ENCODE results near the gene GLIS1.

The GLIS1 gene

DNA sequence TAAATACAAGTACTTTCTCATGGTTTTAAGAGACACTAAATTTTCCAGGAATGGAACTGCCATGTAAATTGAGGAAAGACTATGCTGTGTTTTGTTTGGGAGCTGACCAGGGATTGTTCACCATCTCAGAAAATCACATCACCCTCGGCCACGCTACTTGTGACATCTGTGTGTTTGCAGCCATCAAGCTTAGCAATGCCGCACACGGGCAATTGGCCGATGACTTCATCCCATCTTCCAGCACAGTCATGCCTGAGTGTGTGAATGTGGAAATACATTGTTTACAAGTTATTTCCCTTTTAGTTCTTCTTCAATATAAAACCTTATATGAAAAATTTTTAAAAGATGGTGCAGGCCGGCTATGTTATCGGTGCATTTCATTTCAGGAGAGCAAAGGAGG, 121.6 kb downstream of the GLIS1 start:
- TF ChIP-seq, protein P1, sequence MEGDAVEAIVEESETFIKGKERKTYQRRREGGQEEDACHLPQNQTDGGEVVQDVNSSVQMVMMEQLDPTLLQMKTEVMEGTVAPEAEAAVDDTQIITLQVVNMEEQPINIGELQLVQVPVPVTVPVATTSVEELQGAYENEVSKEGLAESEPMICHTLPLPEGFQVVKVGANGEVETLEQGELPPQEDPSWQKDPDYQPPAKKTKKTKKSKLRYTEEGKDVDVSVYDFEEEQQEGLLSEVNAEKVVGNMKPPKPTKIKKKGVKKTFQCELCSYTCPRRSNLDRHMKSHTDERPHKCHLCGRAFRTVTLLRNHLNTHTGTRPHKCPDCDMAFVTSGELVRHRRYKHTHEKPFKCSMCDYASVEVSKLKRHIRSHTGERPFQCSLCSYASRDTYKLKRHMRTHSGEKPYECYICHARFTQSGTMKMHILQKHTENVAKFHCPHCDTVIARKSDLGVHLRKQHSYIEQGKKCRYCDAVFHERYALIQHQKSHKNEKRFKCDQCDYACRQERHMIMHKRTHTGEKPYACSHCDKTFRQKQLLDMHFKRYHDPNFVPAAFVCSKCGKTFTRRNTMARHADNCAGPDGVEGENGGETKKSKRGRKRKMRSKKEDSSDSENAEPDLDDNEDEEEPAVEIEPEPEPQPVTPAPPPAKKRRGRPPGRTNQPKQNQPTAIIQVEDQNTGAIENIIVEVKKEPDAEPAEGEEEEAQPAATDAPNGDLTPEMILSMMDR (IDR thresholded peaks at IDR 0.05; ENCODE audit: poor library complexity, severe bottlenecking): no peak
- no peak overlapping the region for H3K27ac ChIP-seq (ENCODE audit: poor library complexity, severe bottlenecking)
- DNase-seq (ENCODE audit: low spot score) (peak; percentile 11), ATAC-seq (ENCODE audit: low read depth) (no peak)
- no peaks in the 10 kb centered on the region for H3K4me1 ChIP-seq (ENCODE audit: insufficient read depth, poor library complexity, severe bottlenecking)
- H3K27me3 ChIP-seq (ENCODE audit: insufficient read depth, poor library complexity, severe bottlenecking): no peaks in the 10 kb centered on the region
- H3K4me3 ChIP-seq (ENCODE audit: severe bottlenecking): no peak overlapping the region
- H3K9me3 ChIP-seq (ENCODE audit: severe bottlenecking): no peaks in the 10 kb centered on the region
- no peaks in the 10 kb centered on the region for H3K36me3 ChIP-seq (ENCODE audit: low read depth)

DNA sequence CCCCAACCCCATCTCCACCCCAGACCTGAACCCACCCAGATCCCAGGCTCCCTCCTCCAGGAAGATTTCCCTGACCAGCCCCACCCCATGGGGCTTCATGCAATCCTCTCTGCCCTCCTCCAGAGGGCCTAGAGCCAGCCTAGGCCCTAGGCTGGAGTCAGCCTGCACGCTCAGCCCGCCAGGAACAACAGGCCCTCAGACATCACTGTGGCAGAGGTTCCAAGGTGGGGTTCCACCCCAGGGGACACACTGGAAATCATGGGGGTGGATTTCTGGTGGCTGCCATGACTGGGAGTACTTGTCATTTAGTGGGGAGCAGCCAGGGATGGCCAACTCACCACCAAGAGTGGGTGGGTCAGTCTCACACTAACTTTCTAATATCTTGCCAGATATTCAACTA, 122.0 kb downstream of the GLIS1 start:
- H3K27me3 ChIP-seq (ENCODE audit: insufficient read depth, poor library complexity, severe bottlenecking): no peaks in the 10 kb centered on the region
- no peaks in the 10 kb centered on the region for H3K9me3 ChIP-seq (ENCODE audit: severe bottlenecking)
- H3K27ac ChIP-seq (ENCODE audit: poor library complexity, severe bottlenecking): no peak overlapping the region
- DNase-seq (ENCODE audit: low spot score) (no peak), ATAC-seq (ENCODE audit: low read depth) (no peak)
- TF ChIP-seq, protein P1 (IDR thresholded peaks at IDR 0.05; ENCODE audit: poor library complexity, severe bottlenecking): no peak
- no peaks in the 10 kb centered on the region for H3K36me3 ChIP-seq (ENCODE audit: low read depth)
- H3K4me1 ChIP-seq (ENCODE audit: insufficient read depth, poor library complexity, severe bottlenecking): no peaks in the 10 kb centered on the region
- no peak overlapping the region for H3K4me3 ChIP-seq (ENCODE audit: severe bottlenecking)

DNA sequence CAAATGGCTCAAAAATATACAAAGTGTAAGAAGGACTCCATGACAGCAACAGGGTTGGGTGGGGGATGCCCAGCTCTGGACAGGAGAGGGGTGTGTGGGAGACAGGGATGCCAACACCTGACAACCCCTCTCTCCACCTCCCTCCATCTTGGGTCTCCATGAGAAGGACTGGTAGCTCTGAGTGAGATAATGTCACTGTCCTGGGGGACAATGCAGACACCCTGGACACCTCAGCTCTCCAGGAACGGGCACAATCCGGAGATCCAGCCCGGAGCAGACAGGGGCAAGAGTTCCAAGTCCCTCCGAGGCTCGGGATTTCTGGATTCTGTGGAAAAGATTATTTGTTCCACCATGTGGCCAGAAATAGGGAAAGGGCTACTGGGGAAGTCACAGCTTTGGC, 122.5 kb downstream of the GLIS1 start:
- TF ChIP-seq, protein P1 (IDR thresholded peaks at IDR 0.05; ENCODE audit: poor library complexity, severe bottlenecking): no peak
- no peak overlapping the region for H3K27ac ChIP-seq (ENCODE audit: poor library complexity, severe bottlenecking)
- H3K4me3 ChIP-seq (ENCODE audit: severe bottlenecking): no peak overlapping the region
- DNase-seq (ENCODE audit: low spot score) (peak; percentile 13), ATAC-seq (ENCODE audit: low read depth) (no peak)
- no peaks in the 10 kb centered on the region for H3K36me3 ChIP-seq (ENCODE audit: low read depth)
- H3K4me1 ChIP-seq (ENCODE audit: insufficient read depth, poor library complexity, severe bottlenecking): no peaks in the 10 kb centered on the region
- H3K9me3 ChIP-seq (ENCODE audit: severe bottlenecking): no peaks in the 10 kb centered on the region
- H3K27me3 ChIP-seq (ENCODE audit: insufficient read depth, poor library complexity, severe bottlenecking): no peaks in the 10 kb centered on the region

DNA sequence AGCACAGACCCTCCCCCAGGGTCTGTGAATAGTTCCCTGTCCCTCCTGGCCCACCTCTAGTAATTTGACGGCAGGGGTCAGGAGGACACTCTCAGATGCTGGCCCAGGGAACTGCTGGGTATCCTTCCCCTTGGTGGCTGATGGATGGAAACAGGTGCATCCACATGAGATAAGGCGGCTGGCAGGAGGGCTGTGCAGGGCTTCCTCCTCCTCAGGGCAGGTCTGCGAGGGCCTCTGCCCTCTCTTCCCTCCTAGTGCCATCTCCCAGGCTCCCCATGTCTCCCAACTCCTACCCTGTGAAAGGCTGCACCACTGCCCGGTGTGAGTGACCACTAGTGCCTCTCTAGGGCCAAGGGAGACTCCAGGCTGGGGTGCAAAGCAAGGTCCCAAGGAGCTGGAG, 123.9 kb downstream of the GLIS1 start:
- Histone ChIP-seq H3K27ac (ENCODE audit: poor library complexity, severe bottlenecking) (no peak overlapping the region), H3K36me3 (ENCODE audit: low read depth) (no peaks in the 10 kb centered on the region), H3K9me3 (ENCODE audit: severe bottlenecking) (no peaks in the 10 kb centered on the region), H3K4me3 (ENCODE audit: severe bottlenecking) (no peak overlapping the region), H3K27me3 (ENCODE audit: insufficient read depth, poor library complexity, severe bottlenecking) (no peaks in the 10 kb centered on the region), H3K4me1 (ENCODE audit: insufficient read depth, poor library complexity, severe bottlenecking) (no peaks in the 10 kb centered on the region)
- TF ChIP-seq, protein P1 (IDR thresholded peaks at IDR 0.05; ENCODE audit: poor library complexity, severe bottlenecking): no peak
- ATAC-seq (ENCODE audit: low read depth) (no peak), DNase-seq (ENCODE audit: low spot score) (peak; percentile 47)

DNA sequence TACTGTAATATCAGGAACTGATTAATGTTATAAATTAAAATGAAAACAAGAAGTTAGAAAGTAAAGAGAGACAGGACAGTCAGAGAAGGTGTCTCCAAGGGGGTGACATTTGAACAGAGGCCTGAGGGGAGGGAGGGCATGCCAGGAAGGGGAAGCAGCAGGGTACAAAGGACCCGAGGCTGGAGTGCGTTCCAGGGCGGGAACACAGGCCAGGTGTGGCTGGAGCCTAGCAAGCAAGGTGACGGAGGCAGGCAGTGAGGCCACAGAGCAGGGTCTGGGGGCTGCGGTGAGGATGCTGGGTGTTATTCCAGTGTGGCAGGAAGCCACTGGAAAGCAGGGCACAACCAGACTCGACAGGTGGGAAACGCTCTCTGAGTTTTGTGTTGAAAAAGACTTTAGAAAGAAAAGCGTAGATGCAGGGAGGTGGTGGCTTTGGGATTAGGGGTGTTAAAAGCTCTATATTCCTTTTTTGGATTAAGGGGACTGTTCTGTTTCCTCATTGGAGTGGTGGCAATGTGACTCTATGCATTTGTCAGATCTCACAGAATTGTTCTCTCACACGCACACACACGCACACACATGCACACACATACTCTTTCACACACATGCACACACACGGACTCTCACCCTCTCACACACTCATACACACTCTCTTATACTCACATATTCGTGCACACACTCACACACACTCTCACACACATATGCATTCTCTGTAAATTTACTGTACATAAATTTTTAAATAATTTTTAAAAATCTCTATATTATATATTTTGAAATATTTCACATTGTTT, 124.5 kb downstream of the GLIS1 start:
- Histone ChIP-seq H3K27ac (ENCODE audit: poor library complexity, severe bottlenecking) (no peak overlapping the region), H3K36me3 (ENCODE audit: low read depth) (no peaks in the 10 kb centered on the region), H3K27me3 (ENCODE audit: insufficient read depth, poor library complexity, severe bottlenecking) (no peaks in the 10 kb centered on the region), H3K4me3 (ENCODE audit: severe bottlenecking) (no peak overlapping the region), H3K4me1 (ENCODE audit: insufficient read depth, poor library complexity, severe bottlenecking) (no peaks in the 10 kb centered on the region), H3K9me3 (ENCODE audit: severe bottlenecking) (no peaks in the 10 kb centered on the region)
- ATAC-seq (ENCODE audit: low read depth): no peak
- TF ChIP-seq, protein P1 (IDR thresholded peaks at IDR 0.05; ENCODE audit: poor library complexity, severe bottlenecking): no peak
- peak; percentile 34 for DNase-seq (ENCODE audit: low spot score)

Measured in RWPE2 (cell line).